GM12878 (cell line): ENCODE data around the gene SURF4. TPM values are rescaled to one million over a fixed set of nuclear protein-coding genes. Genes with fewer than 3 reads are reported as not detected.

Experiments
- CHD1 ChIP-seq: IDR thresholded peaks from 2 replicates; pipeline ENCODE4 v1.6.1; 2012; ENCODE audit warnings: low read depth, low read length, improper control_type of control experiment
- CREB1 ChIP-seq: IDR thresholded peaks from 2 replicates; pipeline ENCODE4 v1.6.1; 2012; ENCODE audit warnings: low read depth, mild to moderate bottlenecking, inconsistent platforms
- E4F1 ChIP-seq: fragments of 450-650 bp; IDR thresholded peaks from 2 replicates; pipeline ENCODE4 v1.6.1; 2018; ENCODE audit warnings: borderline replicate concordance, mild to moderate bottlenecking; ENCODE audit not compliant: partially characterized antibody
- GABPA ChIP-seq: IDR thresholded peaks from 2 replicates; pipeline ENCODE4 v1.6.1; 2014; ENCODE audit warnings: antibody characterized with exemption, low read depth, mild to moderate bottlenecking, inconsistent platforms
- JUND ChIP-seq: IDR thresholded peaks from 2 replicates; pipeline ENCODE4 v1.6.1; 2012; ENCODE audit warnings: low read depth, mild to moderate bottlenecking, low read length, improper control_type of control experiment, moderate library complexity
- KDM1A ChIP-seq: fragments of 200-600 bp; sonication (generic); IDR thresholded peaks from 2 replicates; pipeline ENCODE4 v1.6.1; 2016; ENCODE audit warnings: borderline replicate concordance
- NFXL1 ChIP-seq: fragments of 450-650 bp; IDR thresholded peaks from 2 replicates; pipeline ENCODE4 v1.6.1; 2017; ENCODE audit warnings: antibody characterized with exemption, mild to moderate bottlenecking, borderline replicate concordance
- PAX5 ChIP-seq: IDR thresholded peaks from 2 replicates; pipeline ENCODE4 v1.6.1; 2011; ENCODE audit warnings: low read depth, low read length, borderline replicate concordance
- POLR2AphosphoS2 ChIP-seq: IDR thresholded peaks from 2 replicates; pipeline ENCODE4 v1.6.1; 2011; ENCODE audit warnings: low read depth, mild to moderate bottlenecking, low read length, improper control_type of control experiment, moderate library complexity
- RELA ChIP-seq: fragments of 450-650 bp; IDR thresholded peaks from 2 replicates; pipeline ENCODE4 v1.8.0; 2014; ENCODE audit warnings: borderline replicate concordance; ENCODE audit not compliant: partially characterized antibody
- RELB ChIP-seq: fragments of 450-650 bp; IDR thresholded peaks from 2 replicates; pipeline ENCODE4 v1.6.1; 2017; ENCODE audit warnings: low read depth, mild to moderate bottlenecking, moderate library complexity
- SIN3A ChIP-seq: IDR thresholded peaks from 2 replicates; pipeline ENCODE4 v1.6.1; 2012; ENCODE audit warnings: low read depth, low read length, improper control_type of control experiment
- SMAD5 ChIP-seq: IDR thresholded peaks from 2 replicates; pipeline ENCODE4 v1.6.1; 2016; ENCODE audit warnings: antibody characterized with exemption, low read depth
- SP1 ChIP-seq: IDR thresholded peaks from one replicate; pipeline ENCODE4 v1.6.1; 2011; ENCODE audit warnings: low read depth, low read length
- STAT1 ChIP-seq: fragments of 450-650 bp; conservative IDR thresholded peaks from 2 replicates; pipeline ENCODE4 v1.6.1; 2014; ENCODE audit warnings: antibody characterized with exemption, mild to moderate bottlenecking
- STAT3 ChIP-seq: IDR thresholded peaks from 2 replicates; pipeline ENCODE4 v1.6.1; 2011; ENCODE audit warnings: low read depth, low read length, improper control_type of control experiment
- TCF12 ChIP-seq: IDR thresholded peaks from 2 replicates; pipeline ENCODE4 v1.6.1; 2011; ENCODE audit warnings: low read depth, mild to moderate bottlenecking, low read length
- polyA plus RNA-seq, 11 experiments: library from polyadenylated mRNA; depleted of rRNA in 4 of 11; unstranded in 6 of 11; stranded (reverse) in 5 of 11; fragments of >200 nt; fragmentation: Nextera tagmentation in 4 of 11; fragmentation: Illumina TruSeq in 1 of 11; extraction: Ambion mirVana in 4 of 11; extraction: Trizol in 1 of 11; gene quantifications; 1 replicate in 1 of 11; 2 replicates in 10 of 11; pipeline versions ENCODE4 v1.2.1 to v1.2.3, GENCODE V29; 2011 to 2016; ENCODE audit warnings: inconsistent platforms in 2 of 11, missing spikeins in 2 of 11, low read depth in 1 of 11
- total RNA-seq, 4 experiments: library from RNA; depleted of rRNA in 3 of 4; stranded (reverse); fragments of >200 nt in 3 of 4; fragmentation: Illumina TruSeq in 1 of 4; extraction: Trizol in 1 of 4; gene quantifications; 2 replicates each; pipeline versions ENCODE4 v1.2.1 to v1.2.3, GENCODE V29; 2013 to 2021
- TF ChIP-seq, protein P1 (sequence below): IDR thresholded peaks from 2 replicates; pipeline ENCODE4 v1.6.1; 2011; ENCODE audit warnings: borderline replicate concordance, low read depth, mild to moderate bottlenecking, moderate library complexity, mixed read lengths, low read length; ENCODE audit not compliant: insufficient read depth; ENCODE audit errors: extremely low read length
- TF ChIP-seq, protein P2 (sequence below): fragments of 450-650 bp; formaldehyde crosslinking; IDR thresholded peaks from 2 replicates; pipeline ENCODE4 v1.4.0; 2022; ENCODE audit warnings: mild to moderate bottlenecking, moderate library complexity
- TF ChIP-seq, protein P3 (sequence below): fragments of 450-650 bp; IDR thresholded peaks from 2 replicates; pipeline ENCODE4 v1.6.1; 2016; ENCODE audit warnings: mild to moderate bottlenecking

SURF4 gene
- total and polyA plus RNA-seq, 10 of the 15 experiments (the other 5 are each of a cell fraction or from before 2014, with no cell fraction given): 6.4 to 134 (median 78.7) TPM

GRCh38 chr9:133347985-133348717 is 27.7 kb downstream of the SURF4 start, which contains the start of the genes MED22 and RPL7A (continued):
- peak; percentile 83; the same call in 1 of the 2 replicates for TF ChIP-seq TCF12
- TF ChIP-seq KDM1A: no peak
- TF ChIP-seq SP1: peak; percentile 75
- TF ChIP-seq CREB1: peak; percentile 61
- peak; percentile 97 for TF ChIP-seq POLR2AphosphoS2
- TF ChIP-seq RELA: peak; percentile 57
- 0 out of 2 replicates have a peak, but pooled peaks have one; percentile 35 for TF ChIP-seq GABPA
- peak; percentile 99 for TF ChIP-seq SMAD5
- TF ChIP-seq JUND: no peak
- TF ChIP-seq STAT3: no peak
- TF ChIP-seq PAX5: peak; percentile 40
- no peak; the same call in 1 of the 2 replicates for TF ChIP-seq SIN3A
- TF ChIP-seq, protein P1, sequence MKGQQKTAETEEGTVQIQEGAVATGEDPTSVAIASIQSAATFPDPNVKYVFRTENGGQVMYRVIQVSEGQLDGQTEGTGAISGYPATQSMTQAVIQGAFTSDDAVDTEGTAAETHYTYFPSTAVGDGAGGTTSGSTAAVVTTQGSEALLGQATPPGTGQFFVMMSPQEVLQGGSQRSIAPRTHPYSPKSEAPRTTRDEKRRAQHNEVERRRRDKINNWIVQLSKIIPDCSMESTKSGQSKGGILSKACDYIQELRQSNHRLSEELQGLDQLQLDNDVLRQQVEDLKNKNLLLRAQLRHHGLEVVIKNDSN: no peak
- peak; percentile 93; the same call in 1 of the 2 replicates for TF ChIP-seq STAT1
- peak; percentile 90 for TF ChIP-seq CHD1
- no peak for TF ChIP-seq NFXL1
- TF ChIP-seq, protein P2, sequence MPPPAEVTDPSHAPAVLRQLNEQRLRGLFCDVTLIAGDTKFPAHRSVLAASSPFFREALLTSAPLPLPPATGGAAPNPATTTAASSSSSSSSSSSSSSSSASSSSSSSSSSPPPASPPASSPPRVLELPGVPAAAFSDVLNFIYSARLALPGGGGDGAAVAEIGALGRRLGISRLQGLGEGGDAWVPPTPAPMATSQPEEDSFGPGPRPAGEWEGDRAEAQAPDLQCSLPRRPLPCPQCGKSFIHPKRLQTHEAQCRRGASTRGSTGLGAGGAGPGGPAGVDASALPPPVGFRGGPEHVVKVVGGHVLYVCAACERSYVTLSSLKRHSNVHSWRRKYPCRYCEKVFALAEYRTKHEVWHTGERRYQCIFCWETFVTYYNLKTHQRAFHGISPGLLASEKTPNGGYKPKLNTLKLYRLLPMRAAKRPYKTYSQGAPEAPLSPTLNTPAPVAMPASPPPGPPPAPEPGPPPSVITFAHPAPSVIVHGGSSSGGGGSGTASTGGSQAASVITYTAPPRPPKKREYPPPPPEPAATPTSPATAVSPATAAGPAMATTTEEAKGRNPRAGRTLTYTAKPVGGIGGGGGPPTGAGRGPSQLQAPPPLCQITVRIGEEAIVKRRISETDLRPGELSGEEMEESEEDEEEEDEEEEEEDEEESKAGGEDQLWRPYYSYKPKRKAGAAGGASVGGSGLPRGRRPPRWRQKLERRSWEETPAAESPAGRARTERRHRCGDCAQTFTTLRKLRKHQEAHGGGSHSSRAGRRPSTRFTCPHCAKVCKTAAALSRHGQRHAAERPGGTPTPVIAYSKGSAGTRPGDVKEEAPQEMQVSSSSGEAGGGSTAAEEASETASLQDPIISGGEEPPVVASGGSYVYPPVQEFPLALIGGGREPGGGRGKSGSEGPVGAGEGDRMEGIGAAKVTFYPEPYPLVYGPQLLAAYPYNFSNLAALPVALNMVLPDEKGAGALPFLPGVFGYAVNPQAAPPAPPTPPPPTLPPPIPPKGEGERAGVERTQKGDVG (CRISPR knock-in tag): no peak
- TF ChIP-seq E4F1: peak; percentile 31
- TF ChIP-seq RELB: peak; percentile 95
- TF ChIP-seq, protein P3, sequence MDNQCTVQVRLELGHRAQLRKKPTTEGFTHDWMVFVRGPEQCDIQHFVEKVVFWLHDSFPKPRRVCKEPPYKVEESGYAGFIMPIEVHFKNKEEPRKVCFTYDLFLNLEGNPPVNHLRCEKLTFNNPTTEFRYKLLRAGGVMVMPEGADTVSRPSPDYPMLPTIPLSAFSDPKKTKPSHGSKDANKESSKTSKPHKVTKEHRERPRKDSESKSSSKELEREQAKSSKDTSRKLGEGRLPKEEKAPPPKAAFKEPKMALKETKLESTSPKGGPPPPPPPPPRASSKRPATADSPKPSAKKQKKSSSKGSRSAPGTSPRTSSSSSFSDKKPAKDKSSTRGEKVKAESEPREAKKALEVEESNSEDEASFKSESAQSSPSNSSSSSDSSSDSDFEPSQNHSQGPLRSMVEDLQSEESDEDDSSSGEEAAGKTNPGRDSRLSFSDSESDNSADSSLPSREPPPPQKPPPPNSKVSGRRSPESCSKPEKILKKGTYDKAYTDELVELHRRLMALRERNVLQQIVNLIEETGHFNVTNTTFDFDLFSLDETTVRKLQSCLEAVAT: peak; percentile 89
